ENCODE data around the gene STARD10.

STARD10 gene

GRCh38 chr11:72780296-72781062 lies 13.4 kb downstream of the STARD10 start:
- DNase-seq (ENCODE audit: low spot score): no peak

DNA sequence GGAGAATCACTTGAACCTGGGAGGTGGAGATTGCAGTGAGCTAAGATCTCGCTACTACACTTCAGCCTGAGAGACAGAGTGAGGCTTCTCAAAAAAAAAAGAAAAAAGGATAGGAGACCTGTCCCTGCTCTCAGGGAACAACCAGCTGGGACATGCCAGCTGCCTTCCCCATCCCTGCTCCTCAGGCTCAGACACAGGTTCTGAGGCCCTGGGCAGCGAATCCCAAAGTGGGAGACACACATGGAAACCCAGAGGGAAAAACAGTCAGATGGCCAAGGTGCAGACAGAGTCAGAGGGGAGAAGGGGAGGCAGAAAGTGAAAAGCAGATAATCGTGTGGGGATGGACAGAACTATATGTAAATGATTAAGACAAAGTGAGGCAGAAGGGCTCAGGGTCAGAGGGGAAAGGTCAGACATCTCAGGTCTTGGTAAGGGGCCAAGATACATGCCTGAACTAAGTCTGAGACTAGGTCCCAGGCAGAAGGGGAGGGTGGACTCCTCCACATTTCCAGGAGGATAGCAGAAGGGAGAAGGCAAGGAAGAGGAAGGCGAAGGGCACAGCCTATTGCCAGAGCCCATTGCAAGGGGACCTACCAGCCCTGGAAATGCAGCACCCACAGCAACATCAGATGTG lies 14.2 kb downstream of the STARD10 start:
- DNase-seq (ENCODE audit: low spot score): no peak

DNA sequence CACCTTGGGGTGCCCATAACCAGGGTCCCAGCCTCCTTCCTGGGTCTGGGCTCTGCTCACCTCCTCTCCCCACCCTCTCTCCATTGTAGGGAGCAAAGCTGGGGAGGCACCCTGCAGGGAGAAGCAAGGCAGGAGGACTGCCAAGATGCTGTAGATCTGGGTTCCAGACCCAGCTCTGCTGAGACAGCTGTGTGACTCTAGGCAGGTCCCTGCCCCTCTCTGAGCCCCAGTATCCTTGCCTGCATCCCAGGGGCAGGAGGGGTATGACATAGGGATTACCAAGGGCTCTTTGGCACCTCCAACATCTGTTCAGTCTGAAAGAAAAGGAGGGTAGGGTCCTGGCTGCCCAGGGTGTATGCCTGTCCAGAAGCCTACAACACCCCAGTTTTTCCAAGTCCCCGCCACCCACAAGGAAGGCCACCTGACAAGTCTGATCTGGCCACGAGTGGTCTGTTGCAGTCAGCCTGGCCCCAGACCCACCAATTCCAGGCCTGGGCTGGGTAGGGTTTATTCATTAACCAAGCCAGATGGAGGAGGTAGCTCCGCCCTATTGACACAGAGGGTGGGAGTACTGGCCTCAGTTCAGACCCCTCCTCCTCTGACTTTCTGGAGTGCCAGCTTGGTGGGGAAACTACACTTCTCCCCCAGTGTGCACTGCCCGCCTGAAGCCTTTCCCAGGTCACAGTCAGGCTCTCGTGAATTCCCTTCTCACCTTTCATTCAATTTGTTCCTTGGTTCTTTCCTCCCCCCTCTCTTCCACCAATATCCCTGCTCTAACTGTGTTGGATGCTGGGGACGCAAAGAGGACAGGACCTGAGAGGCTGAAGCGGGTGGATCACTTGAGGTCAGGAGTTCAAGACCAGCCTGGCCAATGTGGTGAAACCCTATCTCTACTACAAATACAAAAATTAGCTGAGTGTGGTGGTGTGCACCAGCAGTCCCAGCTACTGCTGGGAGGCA lies 15.0 kb downstream of the STARD10 start:
- no peak for DNase-seq (ENCODE audit: low spot score)

DNA sequence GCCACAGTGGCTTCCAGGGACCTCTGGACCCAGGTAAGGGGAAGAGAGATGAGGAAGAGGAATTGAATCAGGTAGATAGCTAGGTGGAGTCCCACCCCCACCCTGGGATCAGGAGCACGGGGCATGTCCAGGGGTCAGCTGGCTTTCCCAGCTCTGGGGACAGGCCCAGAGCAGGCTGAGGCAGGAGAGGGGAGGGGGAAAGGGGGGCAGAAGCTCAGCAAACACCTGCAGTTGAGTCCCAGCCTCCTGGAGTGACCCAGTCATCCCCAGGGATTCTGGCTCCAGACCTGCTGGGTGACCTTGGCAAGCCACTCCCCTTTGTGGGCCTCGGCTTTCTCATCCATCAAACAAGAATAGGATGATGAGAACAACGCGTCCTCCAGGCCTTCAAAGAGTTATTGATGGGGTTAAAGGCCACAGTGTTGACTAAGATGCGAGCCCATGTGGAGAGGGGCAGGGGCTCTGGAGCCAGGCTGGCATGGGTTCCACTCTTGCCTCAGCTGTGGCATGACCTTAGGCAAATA lies 16.0 kb downstream of the STARD10 start:
- DNase-seq (ENCODE audit: low spot score): no peak

DNA sequence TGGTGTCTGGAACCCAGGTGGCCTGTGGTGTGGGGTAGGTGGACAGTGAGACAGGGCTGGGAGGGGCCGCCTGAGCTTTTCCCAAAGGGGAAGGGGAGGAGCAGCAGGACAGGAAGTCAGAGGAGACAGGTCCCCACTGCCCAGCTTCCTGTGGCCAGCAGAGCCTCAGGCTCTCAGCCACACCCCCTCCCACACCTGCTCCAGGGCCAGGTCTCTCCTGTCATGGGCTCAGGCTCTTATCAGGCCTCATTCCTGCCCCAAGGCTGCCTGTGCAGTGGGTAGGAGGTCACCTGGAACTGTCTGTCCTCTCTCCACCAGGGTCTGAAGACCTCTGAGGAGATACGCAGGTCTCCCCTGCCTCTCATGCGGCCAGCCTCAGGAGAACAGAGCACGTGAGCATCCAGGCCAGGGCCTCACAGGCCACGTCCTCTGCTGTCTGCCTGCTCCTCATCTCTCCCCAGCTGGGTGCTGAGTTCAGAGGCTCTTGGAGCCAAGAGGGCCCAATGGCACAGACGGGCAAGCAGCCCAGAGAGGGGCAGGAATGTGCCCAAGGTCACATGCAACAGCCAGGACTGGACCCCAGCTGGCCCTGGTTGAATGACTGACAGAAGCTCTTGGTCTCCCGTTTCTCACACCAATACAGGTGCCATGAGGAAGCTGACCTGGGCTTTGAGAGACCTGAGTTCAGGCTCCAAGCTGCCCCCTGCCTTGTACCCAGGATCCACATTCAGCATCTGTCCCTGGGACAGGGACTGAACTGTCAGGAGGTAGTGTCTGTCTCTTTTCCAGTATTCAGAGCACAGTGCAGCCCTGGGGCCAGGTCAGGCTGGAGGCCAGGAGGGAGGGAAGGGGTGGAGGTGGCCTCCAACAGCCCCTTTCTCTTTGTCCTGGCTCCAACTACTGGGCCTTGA lies 16.7 kb downstream of the STARD10 start:
- DNase-seq (ENCODE audit: low spot score): no peak

GRCh38 chr11:72776117-72776843 lies 17.6 kb downstream of the STARD10 start:
- DNase-seq (ENCODE audit: low spot score): no peak

DNA sequence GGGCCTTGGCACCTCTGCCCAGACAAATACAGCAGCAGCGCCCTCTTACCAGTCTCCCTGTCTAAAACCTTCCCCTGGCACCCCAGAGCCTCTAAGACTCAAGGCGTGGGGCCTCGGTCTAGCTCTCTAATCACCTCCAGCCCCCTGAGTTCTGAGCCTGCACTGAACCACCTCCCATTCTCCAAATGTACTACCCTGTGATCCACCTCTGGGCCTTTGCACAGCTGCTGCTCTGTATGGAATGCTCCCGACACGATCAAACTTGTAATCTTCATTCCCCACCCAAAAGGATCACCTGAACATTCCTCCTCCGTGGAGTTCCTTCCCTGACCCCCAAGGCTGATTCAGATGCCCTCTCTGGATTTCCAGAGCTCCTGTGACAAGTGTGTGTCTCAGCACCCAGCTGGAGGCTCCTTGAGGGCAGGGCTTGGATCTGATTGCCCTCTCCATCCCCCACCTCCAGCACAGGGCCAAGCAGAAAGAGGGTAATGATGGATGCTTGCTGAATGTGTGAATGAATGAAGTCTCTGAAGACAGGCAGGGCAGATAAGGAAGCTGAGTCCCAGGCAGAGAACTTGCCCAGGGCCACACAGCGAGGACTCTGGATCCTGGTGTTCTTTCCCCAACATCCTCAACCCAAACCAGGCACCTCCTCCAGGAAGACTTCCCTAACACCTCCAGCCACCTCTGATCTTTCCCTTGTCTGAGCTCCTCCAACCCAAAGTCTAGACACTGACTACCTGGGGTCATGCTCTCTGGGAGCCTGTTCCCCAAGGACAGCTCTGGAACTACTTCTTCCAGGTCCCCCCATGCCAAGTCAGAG lies 18.3 kb downstream of the STARD10 start:
- DNase-seq (ENCODE audit: low spot score): no peak

GRCh38 chr11:72774499-72774898 lies 19.3 kb downstream of the STARD10 start:
- DNase-seq (ENCODE audit: low spot score): no peak

DNA sequence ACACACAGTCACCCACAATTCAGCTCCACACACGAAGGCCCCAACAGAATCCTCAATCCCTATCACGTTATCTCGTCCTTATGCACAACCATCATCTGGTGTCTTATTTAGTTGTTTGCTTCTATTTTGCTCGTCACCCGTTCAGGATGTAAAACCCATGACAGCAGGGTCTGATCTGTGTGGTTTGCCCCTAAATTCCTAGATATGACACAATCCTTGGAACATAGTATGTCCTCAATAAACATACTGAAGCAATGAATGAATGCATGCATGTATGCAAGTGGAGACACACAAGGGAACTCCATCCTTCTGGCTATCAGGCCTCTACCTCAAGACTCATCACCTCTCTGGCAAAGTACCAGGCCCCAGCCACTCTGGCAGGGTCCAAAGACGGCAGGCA lies 20.2 kb downstream of the STARD10 start:
- no peak for DNase-seq (ENCODE audit: low spot score)

GRCh38 chr11:72773291-72773690 lies 20.6 kb downstream of the STARD10 start:
- no peak for DNase-seq (ENCODE audit: low spot score)

- DNase-seq (ENCODE audit: low spot score): no peak
Observed at GRCh38 chr11:72772059-72772458, 21.8 kb downstream of the STARD10 start.

GRCh38 chr11:72771507-72771906 lies 22.3 kb downstream of the STARD10 start:
- no peak for DNase-seq (ENCODE audit: low spot score)

GRCh38 chr11:72770799-72771198 lies 23.0 kb downstream of the STARD10 start:
- no peak for DNase-seq (ENCODE audit: low spot score)

- DNase-seq (ENCODE audit: low spot score): no peak
Observed at GRCh38 chr11:72769680-72770079, 24.2 kb downstream of the STARD10 start.

DNA sequence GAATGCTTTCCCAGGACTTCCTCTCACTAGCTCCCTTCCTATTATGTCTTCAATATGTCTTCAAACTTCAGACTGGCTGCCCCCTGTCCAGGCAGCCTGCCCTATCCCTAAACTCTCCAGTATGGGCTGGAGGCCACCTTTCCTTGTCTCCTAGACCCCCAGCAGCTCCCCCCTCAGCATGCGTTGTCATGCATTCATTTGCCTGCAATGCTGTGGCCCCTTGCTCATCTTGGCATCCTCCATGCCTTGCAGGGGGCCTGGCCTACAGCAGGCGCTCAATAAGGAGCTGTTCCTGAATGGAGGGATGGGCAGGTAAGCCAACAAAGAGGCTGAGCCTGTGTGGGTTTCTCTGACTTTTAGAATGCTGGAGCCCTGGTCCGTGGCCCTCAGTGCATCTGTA lies 25.3 kb downstream of the STARD10 start:
- DNase-seq (ENCODE audit: low spot score): no peak

DNA sequence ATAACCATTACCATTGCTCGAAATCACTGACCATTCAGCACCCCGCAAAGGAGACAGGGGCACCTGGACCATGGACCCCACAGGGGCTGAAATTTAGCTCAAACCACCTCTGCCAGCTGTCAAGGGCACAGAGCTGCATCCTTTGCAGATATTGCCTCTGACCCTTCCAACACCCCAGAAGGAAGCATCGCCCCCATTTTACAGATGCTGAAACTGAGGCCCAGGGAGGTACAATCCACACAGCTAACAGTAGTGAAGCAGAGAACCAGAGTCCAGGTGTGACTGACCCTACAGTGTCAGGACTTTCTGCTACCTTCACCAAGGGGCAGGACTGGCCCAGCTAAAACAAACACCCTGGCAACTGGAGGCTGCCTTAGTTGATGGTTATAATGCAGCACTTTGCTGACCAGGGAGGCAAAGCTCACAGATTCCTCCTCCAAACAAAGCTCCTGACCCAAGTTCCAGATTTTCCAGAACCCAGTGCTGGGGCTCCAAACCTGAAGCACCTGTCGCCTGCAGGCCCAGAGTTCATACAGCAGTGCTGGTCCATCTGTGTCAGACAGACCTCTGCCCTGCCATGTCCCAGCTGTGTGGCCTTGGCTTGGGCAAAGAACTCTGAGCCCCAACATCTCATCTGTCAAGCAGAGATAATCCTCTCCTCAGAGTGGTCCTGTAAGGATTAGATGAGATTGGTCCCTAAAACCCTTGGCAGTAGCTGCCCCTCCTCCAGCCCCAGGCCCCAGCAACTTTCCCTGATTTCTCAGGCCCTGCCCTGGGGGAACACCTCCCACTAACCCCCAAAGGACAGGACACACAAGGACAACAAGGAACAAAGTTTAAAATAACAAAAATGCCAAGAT lies 26.4 kb downstream of the STARD10 start:
- DNase-seq (ENCODE audit: low spot score): no peak

GRCh38 chr11:72766152-72766902 lies 27.5 kb downstream of the STARD10 start:
- DNase-seq (ENCODE audit: low spot score): no peak

DNA sequence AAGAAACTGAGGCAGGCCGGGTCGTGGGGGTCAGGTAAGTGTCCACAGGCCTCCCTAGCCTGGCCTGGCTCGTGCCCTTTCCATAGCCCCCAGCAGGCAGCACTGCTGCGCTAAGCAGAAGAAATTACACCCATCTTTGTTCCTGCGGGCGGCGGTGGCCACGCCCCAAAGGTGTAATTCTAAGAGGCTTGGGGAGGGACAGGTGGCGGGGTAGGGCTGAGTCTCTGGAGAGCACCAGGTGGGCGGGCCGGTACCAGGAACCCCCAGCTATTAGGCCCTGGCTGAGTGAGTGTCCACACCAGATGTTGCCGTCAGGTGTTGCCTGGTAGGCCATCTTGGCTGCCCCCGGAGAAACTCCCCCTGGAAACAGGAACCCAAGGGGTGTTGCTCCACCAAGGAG lies 29.3 kb downstream of the STARD10 start:
- DNase-seq (ENCODE audit: low spot score): no peak
